ENCODE data around the gene SKAP1. TPM values are rescaled to one million over a fixed set of nuclear protein-coding genes. Genes with fewer than 3 reads are reported as not detected.
"Not testable (repeated sequence)": the region's sequence is repeated elsewhere in the genome, so short reads cannot be mapped to it uniquely, and the experiment has no call there.

Gene SKAP1
- total RNA-seq, 4 donors from 2014 or later: 1.1 to 1.7 (median 1.2) TPM

DNA sequence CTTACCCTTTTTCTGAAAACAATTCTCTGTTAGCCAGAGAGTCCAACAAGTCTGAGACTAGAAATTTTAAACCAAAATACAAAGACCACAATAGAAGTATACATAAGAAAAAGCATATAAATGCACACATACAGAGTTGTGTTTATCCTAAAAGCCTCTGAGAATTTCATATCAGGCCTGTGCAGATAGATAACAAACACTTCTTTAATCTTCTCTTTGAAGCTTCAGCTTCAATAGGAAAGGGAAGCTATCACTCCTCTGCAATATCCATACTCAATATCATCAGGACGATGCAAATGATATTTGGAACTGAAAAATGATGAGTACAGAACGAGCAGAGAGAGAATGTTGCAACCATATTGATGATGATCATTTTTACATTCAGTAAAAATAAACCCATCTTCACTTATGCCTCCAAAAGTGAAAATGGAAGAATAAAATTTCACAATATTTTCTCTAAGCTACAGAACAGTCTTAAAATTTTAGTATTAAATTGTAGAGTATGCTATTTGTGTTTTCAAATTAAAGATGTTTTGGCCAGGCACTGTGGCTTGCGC lies 61.6 kb downstream of the SKAP1 start:
- intact Hi-C loops (cut with DNase I): loop anchor here (10.0 kb wide), 1 partner anchor 86 kb away; no protein-coding TSS in a partner anchor
- no peaks in the 10 kb centered on the region for H3K4me1 ChIP-seq
- TF ChIP-seq EP300 (IDR thresholded peaks at IDR 0.05) (no peak), POLR2A (IDR thresholded peaks at IDR 0.05; ENCODE audit: low read depth) (no peak), POLR2AphosphoS5 (IDR thresholded peaks at IDR 0.05) (no peak)
- TF ChIP-seq, protein P1, sequence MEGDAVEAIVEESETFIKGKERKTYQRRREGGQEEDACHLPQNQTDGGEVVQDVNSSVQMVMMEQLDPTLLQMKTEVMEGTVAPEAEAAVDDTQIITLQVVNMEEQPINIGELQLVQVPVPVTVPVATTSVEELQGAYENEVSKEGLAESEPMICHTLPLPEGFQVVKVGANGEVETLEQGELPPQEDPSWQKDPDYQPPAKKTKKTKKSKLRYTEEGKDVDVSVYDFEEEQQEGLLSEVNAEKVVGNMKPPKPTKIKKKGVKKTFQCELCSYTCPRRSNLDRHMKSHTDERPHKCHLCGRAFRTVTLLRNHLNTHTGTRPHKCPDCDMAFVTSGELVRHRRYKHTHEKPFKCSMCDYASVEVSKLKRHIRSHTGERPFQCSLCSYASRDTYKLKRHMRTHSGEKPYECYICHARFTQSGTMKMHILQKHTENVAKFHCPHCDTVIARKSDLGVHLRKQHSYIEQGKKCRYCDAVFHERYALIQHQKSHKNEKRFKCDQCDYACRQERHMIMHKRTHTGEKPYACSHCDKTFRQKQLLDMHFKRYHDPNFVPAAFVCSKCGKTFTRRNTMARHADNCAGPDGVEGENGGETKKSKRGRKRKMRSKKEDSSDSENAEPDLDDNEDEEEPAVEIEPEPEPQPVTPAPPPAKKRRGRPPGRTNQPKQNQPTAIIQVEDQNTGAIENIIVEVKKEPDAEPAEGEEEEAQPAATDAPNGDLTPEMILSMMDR (IDR thresholded peaks at IDR 0.05): no peak
- 82% methylated on average over 3 of the region's 3 CpGs for WGBS
- H3K36me3 ChIP-seq: no peaks in the 10 kb centered on the region
- peaks cover 0 to 91% (median 5%) of the 10 kb centered on the region in 4 donors for H3K27me3 ChIP-seq
- no peak overlapping the region for H3K27ac ChIP-seq (replicated peaks in 1 of 4)
- no peak for DNase-seq (ENCODE audit: extremely low spot score)
- no peak overlapping the region for H3K4me3 ChIP-seq
- H3K9me3 ChIP-seq: no peaks in the 10 kb centered on the region

GRCh38 chr17:48363161-48363560 lies 66.9 kb downstream of the SKAP1 start:
- DNase-seq (ENCODE audit: extremely low spot score): no peak
- Histone ChIP-seq H3K27me3 (peaks cover 0 to 74% (median 5%) of the 10 kb centered on the region in 4 donors), H3K27ac (replicated peaks in 1 of 4) (no peak overlapping the region), H3K9me3 (no peaks in the 10 kb centered on the region), H3K4me3 (no peak overlapping the region), H3K36me3 (no peaks in the 10 kb centered on the region), H3K4me1 (no peaks in the 10 kb centered on the region)
- TF ChIP-seq EP300 (IDR thresholded peaks at IDR 0.05) (no peak), POLR2AphosphoS5 (IDR thresholded peaks at IDR 0.05) (no peak), POLR2A (IDR thresholded peaks at IDR 0.05; ENCODE audit: low read depth) (no peak)
- TF ChIP-seq, protein P1 (IDR thresholded peaks at IDR 0.05): no peak
- intact Hi-C loops (cut with DNase I): loop anchor here (10.0 kb wide), 1 partner anchor 92 kb away; no protein-coding TSS in a partner anchor
- WGBS: 58% methylated on average over 1 of the region's 1 CpG

DNA sequence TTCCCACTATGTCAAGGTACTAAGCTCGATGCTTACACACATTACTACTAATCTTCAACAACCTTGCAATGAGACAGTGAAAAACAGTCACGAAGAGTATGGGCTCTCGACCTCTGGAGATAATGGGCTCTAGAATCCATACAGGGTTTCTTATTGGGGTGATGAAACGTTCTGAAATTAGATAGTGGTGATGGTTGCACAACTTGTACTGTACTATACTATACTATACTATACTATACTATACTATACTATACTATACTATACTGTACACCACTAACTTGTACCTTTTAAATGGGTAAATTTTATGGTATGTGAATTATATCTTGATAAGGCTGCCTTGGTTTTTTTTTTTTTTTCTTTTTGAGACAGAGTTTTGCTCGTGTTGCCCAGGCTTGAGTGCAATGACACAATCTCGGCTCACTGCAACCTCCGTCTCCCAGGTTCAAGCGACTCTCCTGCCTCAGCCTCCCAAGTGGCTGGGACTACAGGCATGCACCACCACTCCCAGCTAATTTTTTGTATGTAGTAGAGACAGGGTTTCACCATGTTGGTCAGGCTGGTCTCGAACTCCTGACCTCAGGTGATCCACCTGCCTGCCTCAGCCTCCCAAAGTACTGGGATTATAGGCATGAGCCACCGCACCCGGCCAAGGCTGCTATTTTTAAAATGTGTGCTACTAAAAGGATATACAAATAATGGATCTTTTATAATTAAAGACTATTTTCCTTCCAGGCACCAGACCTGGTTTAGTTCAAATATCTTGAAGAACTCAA lies 69.0 kb downstream of the SKAP1 start:
- not testable (repeated sequence) for H3K4me3 ChIP-seq; H3K36me3 ChIP-seq; H3K27ac ChIP-seq (replicated peaks in 1 of 4); DNase-seq (ENCODE audit: extremely low spot score); H3K9me3 ChIP-seq; H3K4me1 ChIP-seq
- intact Hi-C loops (cut with DNase I): loop anchor here (10.0 kb wide), 1 partner anchor 94 kb away; no protein-coding TSS in a partner anchor
- WGBS: 80% methylated on average over 11 of the region's 11 CpGs
- peaks cover 0 to 66% (median 3%) of the 10 kb centered on the region in 4 donors for H3K27me3 ChIP-seq

- TF ChIP-seq, protein P1 (IDR thresholded peaks at IDR 0.05): no peak
- TF ChIP-seq POLR2AphosphoS5 (IDR thresholded peaks at IDR 0.05) (no peak), EP300 (IDR thresholded peaks at IDR 0.05) (no peak), POLR2A (IDR thresholded peaks at IDR 0.05; ENCODE audit: low read depth) (no peak)
- intact Hi-C loops (cut with DNase I): no loop called here
- H3K36me3 ChIP-seq: no peaks in the 10 kb centered on the region
- no peaks in the 10 kb centered on the region for H3K9me3 ChIP-seq
- 31% methylated on average over 1 of the region's 1 CpG for WGBS
- H3K27me3 ChIP-seq: peaks cover 0 to 46% (median 3%) of the 10 kb centered on the region in 4 donors
- no peaks in the 10 kb centered on the region for H3K4me1 ChIP-seq
- DNase-seq (ENCODE audit: extremely low spot score): no peak
- H3K27ac ChIP-seq (replicated peaks in 1 of 4): no peak overlapping the region
- H3K4me3 ChIP-seq: no peak overlapping the region
These were observed 72.0 kb downstream of the SKAP1 start for GRCh38 chr17:48357779-48358602.

- 75% methylated on average over 2 of the region's 2 CpGs for WGBS
- H3K27me3 ChIP-seq: peaks cover 0 to 42% (median 3%) of the 10 kb centered on the region in 4 donors
- H3K4me1 ChIP-seq: no peaks in the 10 kb centered on the region
- no peak overlapping the region for H3K4me3 ChIP-seq
- no peaks in the 10 kb centered on the region for H3K9me3 ChIP-seq
- intact Hi-C loops (cut with DNase I): no loop called here
- TF ChIP-seq, protein P1 (IDR thresholded peaks at IDR 0.05): no peak
- TF ChIP-seq POLR2AphosphoS5 (IDR thresholded peaks at IDR 0.05) (no peak), EP300 (IDR thresholded peaks at IDR 0.05) (no peak), POLR2A (IDR thresholded peaks at IDR 0.05; ENCODE audit: low read depth) (no peak)
- no peak for DNase-seq (ENCODE audit: extremely low spot score)
- no peaks in the 10 kb centered on the region for H3K36me3 ChIP-seq
- no peak overlapping the region for H3K27ac ChIP-seq (replicated peaks in 1 of 4)
These were observed 73.1 kb downstream of the SKAP1 start for GRCh38 chr17:48356866-48357265.

Data from esophagus muscularis mucosa (tissue), 4 donors.